VCaP (cell line): ENCODE data around the gene CLCA2.

Experiments
- H3K27ac ChIP-seq: fragments of 450-650 bp; 2 replicates; pipeline ENCODE4 v1.5.1; 2017
- CTCF ChIP-seq: fragments of 450-650 bp; conservative IDR thresholded peaks from 2 replicates; pipeline ENCODE4 v1.5.1; 2017; ENCODE audit warnings: mild to moderate bottlenecking, moderate library complexity

Gene CLCA2

DNA sequence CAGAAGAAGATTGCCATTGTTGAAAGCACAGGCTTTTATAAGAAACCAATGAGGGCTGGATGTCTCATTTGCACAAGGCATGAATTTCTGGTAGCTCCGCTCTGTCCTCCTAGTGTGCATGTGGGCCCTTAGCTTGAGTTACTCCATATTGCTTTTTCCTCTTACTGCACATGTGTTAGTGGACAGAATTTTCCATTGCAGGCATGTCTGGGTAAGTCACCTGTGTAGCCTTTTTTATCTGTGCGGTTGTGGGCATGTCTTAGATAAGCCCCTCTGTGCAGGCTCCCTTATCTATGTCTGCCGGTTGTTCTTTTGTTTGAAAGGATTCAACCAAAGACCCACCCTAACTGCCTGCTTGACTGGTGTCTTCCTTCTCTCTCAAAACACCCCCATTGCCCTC, 37.5 kb downstream of the CLCA2 start:
- no peak overlapping the region for H3K27ac ChIP-seq
- TF ChIP-seq CTCF = no peak

DNA sequence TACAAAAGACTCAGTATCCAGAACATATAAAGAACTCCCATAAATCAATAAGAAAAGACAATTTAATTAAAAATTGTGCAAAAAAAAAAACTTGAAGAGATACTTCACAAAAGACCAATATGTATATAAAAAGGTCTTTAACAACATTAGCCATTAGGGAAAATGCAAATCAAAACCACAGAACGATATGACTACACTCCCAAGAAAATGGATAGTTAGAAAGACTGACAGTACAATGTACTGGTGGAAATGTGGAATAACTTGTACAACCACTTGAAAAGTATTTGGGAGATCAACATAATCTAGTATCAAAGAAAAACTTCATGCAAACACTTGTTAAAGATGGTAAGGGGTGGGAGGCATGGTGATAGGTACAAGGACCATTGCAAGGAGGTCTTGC, 40.8 kb downstream of the CLCA2 start:
- TF ChIP-seq CTCF = no peak

GRCh38 chr1:86466109-86466844, 42.3 kb downstream of the CLCA2 start:
- TF ChIP-seq CTCF = no peak

More for the DNA sequence above, 40.8 kb downstream of the CLCA2 start:
- no peak overlapping the region for H3K27ac ChIP-seq

GRCh38 chr1:86466986-86467385, 43.0 kb downstream of the CLCA2 start:
- no peak for TF ChIP-seq CTCF
- no peak overlapping the region for H3K27ac ChIP-seq

More at GRCh38 chr1:86466109-86466844, 42.3 kb downstream of the CLCA2 start:
- no peak overlapping the region for H3K27ac ChIP-seq

DNA sequence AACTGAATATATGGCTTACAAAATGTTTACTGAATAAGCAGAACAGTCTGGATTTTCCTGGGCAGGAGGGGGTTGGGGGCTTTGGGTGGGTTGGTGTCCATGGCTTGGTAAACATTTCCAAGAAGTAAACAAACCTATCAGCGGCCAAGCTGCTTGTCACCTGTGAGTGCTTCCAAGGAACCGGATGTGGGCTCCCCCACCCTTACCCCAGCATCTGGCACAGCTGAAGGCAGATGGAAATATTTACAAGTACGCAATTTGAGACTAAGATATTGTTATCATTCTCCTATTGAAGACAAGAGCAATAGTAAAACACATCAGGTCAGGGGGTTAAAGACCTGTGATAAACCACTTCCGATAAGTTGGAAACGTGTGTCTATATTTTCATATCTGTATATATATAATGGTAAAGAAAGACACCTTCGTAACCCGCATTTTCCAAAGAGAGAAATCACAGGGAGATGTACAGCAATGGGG, 44.6 kb downstream of the CLCA2 start, which contains the start of gene CLCA1:
Gene CLCA1 (plus strand): TSS at position 427 of the 477 bp plus-strand sequence. CDS start 45 bp downstream, at position 472.
- no peak within 1 kb of the TSS for H3K27ac ChIP-seq
- no peak for TF ChIP-seq CTCF

DNA sequence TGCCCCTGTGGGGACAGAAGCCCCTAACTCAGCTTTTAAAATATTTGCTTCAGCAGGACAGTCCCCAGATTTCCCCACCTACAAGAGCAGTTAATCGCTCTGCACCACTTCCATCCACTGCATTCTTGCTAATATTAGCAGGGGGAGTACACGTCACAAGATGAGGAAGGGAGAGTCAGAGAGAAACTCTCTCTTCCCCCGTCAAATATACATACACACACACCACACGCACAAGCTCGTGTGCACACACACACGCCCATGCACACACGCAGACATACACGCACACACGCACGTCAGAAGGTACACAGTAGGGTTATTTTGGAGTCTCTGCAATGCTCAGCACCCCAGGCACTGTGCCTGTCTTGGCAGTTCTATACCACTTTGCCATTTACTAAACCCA, 46.9 kb downstream of the CLCA2 start:
- no peak overlapping the region for H3K27ac ChIP-seq
- no peak for TF ChIP-seq CTCF

DNA sequence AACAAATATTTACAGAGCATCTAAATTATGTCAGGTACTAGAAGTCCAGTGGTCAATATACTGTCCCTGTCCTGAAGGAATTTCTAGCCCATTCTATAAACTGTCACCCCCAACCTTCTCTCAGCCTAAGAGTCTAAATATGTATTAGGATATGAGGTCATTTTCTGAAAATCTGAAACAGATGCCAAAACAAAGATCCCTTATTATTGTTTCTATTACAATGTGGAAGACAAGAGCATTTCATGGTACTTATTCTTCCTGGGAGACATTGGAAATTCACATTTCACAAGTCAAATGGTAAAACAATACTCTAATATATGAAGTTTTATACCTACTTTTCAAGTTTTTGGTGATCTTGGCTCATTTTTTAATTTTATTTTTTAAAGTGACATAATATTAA, 47.3 kb downstream of the CLCA2 start:
- no peak overlapping the region for H3K27ac ChIP-seq
- TF ChIP-seq CTCF = no peak
